Suprapubic skin (tissue), 3 donors: Measurements from ENCODE around the gene IL23A.

Source experiments
- POLR2AphosphoS5 ChIP-seq, 3 donors: sonication (generic); formaldehyde crosslinking; IDR thresholded peaks; one replicate each; pipeline ENCODE4 v1.6.1; 2017; ENCODE audit warnings: antibody characterized with exemption in 3 of 3
- TF ChIP-seq, protein P1 (sequence below), 2 donors: fragments of 200-600 bp in 1 of 2; fragments of 450-650 bp in 1 of 2; sonication (generic) in 1 of 2; IDR thresholded peaks; one replicate each; pipeline ENCODE4 v1.5.1; 2016 to 2019; ENCODE audit warnings: antibody characterized with exemption in 2 of 2, mild to moderate bottlenecking in 1 of 2, moderate library complexity in 1 of 2

DNA sequence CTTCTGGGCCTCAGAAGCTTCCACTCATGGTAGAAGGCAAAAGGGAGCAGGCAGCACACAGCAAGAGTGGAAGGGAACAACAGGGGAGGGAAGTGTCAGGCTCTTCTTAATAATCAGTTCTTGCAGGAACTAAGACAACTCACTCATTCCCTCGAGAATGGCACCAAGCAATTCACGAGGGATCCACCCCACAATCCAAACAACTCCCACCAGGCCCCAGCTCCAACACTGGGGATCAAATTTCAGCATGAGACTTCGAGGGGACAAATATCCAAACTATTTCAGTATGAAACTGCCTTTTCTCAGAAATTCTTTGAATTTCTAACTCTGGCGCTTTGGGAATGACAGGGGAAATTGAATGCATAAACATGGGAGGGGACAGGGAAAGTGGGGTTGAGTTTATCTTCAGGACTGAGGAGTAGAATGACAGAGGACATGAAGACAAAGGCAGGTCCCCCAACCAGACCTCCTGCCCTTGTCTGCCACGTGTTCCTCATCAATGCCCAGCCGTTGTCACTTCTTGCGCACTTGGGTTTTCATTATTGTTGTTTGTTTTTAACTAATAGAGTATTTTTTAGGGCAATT is 48.6 kb downstream of the IL23A start:
- TF ChIP-seq, protein P1, sequence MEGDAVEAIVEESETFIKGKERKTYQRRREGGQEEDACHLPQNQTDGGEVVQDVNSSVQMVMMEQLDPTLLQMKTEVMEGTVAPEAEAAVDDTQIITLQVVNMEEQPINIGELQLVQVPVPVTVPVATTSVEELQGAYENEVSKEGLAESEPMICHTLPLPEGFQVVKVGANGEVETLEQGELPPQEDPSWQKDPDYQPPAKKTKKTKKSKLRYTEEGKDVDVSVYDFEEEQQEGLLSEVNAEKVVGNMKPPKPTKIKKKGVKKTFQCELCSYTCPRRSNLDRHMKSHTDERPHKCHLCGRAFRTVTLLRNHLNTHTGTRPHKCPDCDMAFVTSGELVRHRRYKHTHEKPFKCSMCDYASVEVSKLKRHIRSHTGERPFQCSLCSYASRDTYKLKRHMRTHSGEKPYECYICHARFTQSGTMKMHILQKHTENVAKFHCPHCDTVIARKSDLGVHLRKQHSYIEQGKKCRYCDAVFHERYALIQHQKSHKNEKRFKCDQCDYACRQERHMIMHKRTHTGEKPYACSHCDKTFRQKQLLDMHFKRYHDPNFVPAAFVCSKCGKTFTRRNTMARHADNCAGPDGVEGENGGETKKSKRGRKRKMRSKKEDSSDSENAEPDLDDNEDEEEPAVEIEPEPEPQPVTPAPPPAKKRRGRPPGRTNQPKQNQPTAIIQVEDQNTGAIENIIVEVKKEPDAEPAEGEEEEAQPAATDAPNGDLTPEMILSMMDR (IDR thresholded peaks at IDR 0.05): no peak
- no peak for TF ChIP-seq POLR2AphosphoS5 (IDR thresholded peaks at IDR 0.05)
